ENCODE data around the gene GLT8D1. TPM values are rescaled to one million over a fixed set of nuclear protein-coding genes. Genes with fewer than 3 reads are reported as not detected.

GLT8D1 gene
- total and polyA plus RNA-seq, 2 of the 13 experiments (the other 11 are each of a cell fraction or from before 2014, with no cell fraction given), result 110 to 121 TPM

- TF ChIP-seq HNF4G (IDR thresholded peaks at IDR 0.05; ENCODE audit: borderline replicate concordance, low read depth, low read length) (no peak), HNF4G (CRISPR knock-in tag; IDR thresholded peaks at IDR 0.05; ENCODE audit: borderline replicate concordance, low read depth) (0 out of 2 replicates have a peak, but pooled peaks have one; percentile 17), SNRNP70 (IDR thresholded peaks at IDR 0.05; ENCODE audit: low read depth, low read length) (no peak), TCF7 (IDR thresholded peaks at IDR 0.05; ENCODE audit: low read depth) (no peak), SMAD3 (CRISPR knock-in tag; IDR thresholded peaks at IDR 0.05) (peak; percentile 63; the same call in 1 of the 2 replicates), POLR2AphosphoS2 (IDR thresholded peaks at IDR 0.05; ENCODE audit: low read depth, low read length) (no peak), ZNF205 (CRISPR knock-in tag; IDR thresholded peaks at IDR 0.05) (0 out of 2 replicates have a peak, but pooled peaks have one; percentile 10), ESRRA (CRISPR knock-in tag; IDR thresholded peaks at IDR 0.05; ENCODE audit: low read depth) (no peak), ZNF280D (CRISPR knock-in tag; IDR thresholded peaks at IDR 0.05) (0 out of 2 replicates have a peak, but pooled peaks have one; percentile 46), ZNF274 (CRISPR knock-in tag; IDR thresholded peaks at IDR 0.05) (peak; percentile 88), ATF1 (CRISPR knock-in tag; IDR thresholded peaks at IDR 0.05) (no peak), KMT2A (CRISPR knock-in tag; IDR thresholded peaks at IDR 0.05) (peak; percentile 97), ZNF296 (CRISPR knock-in tag; conservative IDR thresholded peaks at IDR 0.05) (no peak; the same call in 1 of the 2 replicates), GLMP (CRISPR knock-in tag; IDR thresholded peaks at IDR 0.05; ENCODE audit: borderline replicate concordance) (0 out of 2 replicates have a peak, but pooled peaks have one; percentile 4), ZBTB10 (CRISPR knock-in tag; IDR thresholded peaks at IDR 0.05; ENCODE audit: borderline replicate concordance) (peak; percentile 61; the same call in 1 of the 2 replicates), FIP1L1 (IDR thresholded peaks at IDR 0.05; ENCODE audit: borderline replicate concordance, insufficient read depth, low read depth, low read length) (no peak), ZNF331 (CRISPR knock-in tag; IDR thresholded peaks at IDR 0.05) (peak; percentile 51), FOXK1 (CRISPR knock-in tag; IDR thresholded peaks at IDR 0.05; ENCODE audit: borderline replicate concordance, low read depth) (peak; percentile 53; the same call in 1 of the 2 replicates), ARNTL (CRISPR knock-in tag; IDR thresholded peaks at IDR 0.05) (no peak), ZNF781 (CRISPR knock-in tag; IDR thresholded peaks at IDR 0.05; ENCODE audit: borderline replicate concordance, not compliant biosample characterization) (no peak)
Measured at GRCh38 chr3:52705688-52706686, at the start of gene GLT8D1, which contains the start of gene SPCS1 (continued).

All from HepG2 (cell line).